Uterus (tissue), 2 donors: ENCODE results near the gene GPR135.

Experiments used
- POLR2A ChIP-seq, 2 donors: fragments of 450-650 bp; IDR thresholded peaks; one replicate each; pipeline ENCODE4 v1.6.1; 2016; ENCODE audit warnings: antibody characterized with exemption in 2 of 2, mild to moderate bottlenecking in 1 of 2, moderate library complexity in 1 of 2
- TF ChIP-seq, protein P1 (sequence below), 4 experiments: fragments of 200-600 bp in 2 of 4; fragments of 450-650 bp in 2 of 4; sonication (generic) in 2 of 4; IDR thresholded peaks; one replicate each; pipeline ENCODE4 v1.5.1; 2016 to 2019; ENCODE audit warnings: antibody characterized with exemption in 4 of 4, mild to moderate bottlenecking in 2 of 4, moderate library complexity in 1 of 4

DNA sequence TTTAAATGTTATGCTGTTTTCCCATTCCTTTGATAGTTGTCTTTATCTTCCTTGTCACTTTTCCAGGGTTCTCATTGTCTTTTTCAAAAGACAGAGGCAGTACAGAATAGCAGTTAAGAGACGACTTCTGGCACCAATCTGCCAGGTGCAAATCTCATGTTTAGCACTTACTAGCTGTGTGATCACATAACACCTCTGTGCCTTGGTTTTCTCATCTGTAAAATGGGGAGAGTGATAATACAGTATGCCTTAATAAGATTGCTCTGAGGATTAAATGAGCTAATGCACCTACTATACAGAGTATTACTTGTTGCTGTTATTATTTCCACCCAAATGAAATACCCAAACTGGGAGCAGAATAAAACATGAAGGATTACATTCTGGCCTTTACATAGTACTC is 4.8 kb downstream of the GPR135 start:
- TF ChIP-seq, protein P1, sequence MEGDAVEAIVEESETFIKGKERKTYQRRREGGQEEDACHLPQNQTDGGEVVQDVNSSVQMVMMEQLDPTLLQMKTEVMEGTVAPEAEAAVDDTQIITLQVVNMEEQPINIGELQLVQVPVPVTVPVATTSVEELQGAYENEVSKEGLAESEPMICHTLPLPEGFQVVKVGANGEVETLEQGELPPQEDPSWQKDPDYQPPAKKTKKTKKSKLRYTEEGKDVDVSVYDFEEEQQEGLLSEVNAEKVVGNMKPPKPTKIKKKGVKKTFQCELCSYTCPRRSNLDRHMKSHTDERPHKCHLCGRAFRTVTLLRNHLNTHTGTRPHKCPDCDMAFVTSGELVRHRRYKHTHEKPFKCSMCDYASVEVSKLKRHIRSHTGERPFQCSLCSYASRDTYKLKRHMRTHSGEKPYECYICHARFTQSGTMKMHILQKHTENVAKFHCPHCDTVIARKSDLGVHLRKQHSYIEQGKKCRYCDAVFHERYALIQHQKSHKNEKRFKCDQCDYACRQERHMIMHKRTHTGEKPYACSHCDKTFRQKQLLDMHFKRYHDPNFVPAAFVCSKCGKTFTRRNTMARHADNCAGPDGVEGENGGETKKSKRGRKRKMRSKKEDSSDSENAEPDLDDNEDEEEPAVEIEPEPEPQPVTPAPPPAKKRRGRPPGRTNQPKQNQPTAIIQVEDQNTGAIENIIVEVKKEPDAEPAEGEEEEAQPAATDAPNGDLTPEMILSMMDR (IDR thresholded peaks at IDR 0.05), result no peak
- no peak for TF ChIP-seq POLR2A (IDR thresholded peaks at IDR 0.05)
